Measurements from ENCODE around the gene SMYD3.

Gene SMYD3

GRCh38 chr1:246270236-246270635, 236.8 kb downstream of the SMYD3 start:
- ChIA-PET POLR2A (no interaction called here), CTCF (no interaction called here)
- TF ChIP-seq, protein P1, sequence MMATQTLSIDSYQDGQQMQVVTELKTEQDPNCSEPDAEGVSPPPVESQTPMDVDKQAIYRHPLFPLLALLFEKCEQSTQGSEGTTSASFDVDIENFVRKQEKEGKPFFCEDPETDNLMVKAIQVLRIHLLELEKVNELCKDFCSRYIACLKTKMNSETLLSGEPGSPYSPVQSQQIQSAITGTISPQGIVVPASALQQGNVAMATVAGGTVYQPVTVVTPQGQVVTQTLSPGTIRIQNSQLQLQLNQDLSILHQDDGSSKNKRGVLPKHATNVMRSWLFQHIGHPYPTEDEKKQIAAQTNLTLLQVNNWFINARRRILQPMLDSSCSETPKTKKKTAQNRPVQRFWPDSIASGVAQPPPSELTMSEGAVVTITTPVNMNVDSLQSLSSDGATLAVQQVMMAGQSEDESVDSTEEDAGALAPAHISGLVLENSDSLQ (IDR thresholded peaks at IDR 0.05): no peak
- TF ChIP-seq CTBP1 (IDR thresholded peaks at IDR 0.05; ENCODE audit: borderline replicate concordance) (no peak), FOXK2 (IDR thresholded peaks at IDR 0.05) (no peak), FOXM1 (IDR thresholded peaks at IDR 0.05; ENCODE audit: borderline replicate concordance) (no peak), NFRKB (IDR thresholded peaks at IDR 0.05) (no peak), ZNF384 (IDR thresholded peaks at IDR 0.05) (no peak), ARNT (IDR thresholded peaks at IDR 0.05) (no peak), SUZ12 (IDR thresholded peaks at IDR 0.05) (no peak), FOXA1 (IDR thresholded peaks at IDR 0.05) (no peak)
- DNase-seq (ENCODE audit: extremely low spot score): no peak

DNA sequence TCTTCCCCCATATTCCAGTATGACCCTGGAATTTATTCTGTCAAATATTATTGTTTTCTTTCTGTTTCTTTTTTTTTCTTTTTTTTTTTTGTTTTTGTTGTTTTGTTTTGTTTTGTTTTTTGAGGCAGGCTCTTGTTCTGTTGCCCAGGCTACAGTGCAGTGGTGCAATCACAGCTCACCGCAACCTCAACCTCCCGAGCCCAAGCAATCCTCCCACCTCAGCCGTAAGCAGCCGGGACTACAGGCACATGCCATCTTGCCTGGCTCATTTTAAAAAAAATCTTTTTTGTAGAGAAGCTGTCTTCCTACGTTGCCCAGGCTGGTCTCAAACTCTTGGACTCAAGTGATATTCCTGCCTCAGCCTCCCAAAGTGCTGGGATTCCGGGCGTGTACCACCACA, 237.6 kb downstream of the SMYD3 start:
- TF ChIP-seq BHLHE40 (IDR thresholded peaks at IDR 0.05; ENCODE audit: borderline replicate concordance) (no peak), CTBP1 (IDR thresholded peaks at IDR 0.05; ENCODE audit: borderline replicate concordance) (no peak), L3MBTL2 (conservative IDR thresholded peaks at IDR 0.05) (no peak), FOXM1 (IDR thresholded peaks at IDR 0.05; ENCODE audit: borderline replicate concordance) (no peak), TARDBP (IDR thresholded peaks at IDR 0.05) (no peak), ARNT (IDR thresholded peaks at IDR 0.05) (no peak), FOXK2 (IDR thresholded peaks at IDR 0.05) (no peak), FOXA1 (IDR thresholded peaks at IDR 0.05) (no peak), ZNF384 (IDR thresholded peaks at IDR 0.05) (no peak), HDGF (IDR thresholded peaks at IDR 0.05; ENCODE audit: borderline replicate concordance) (no peak), LEF1 (IDR thresholded peaks at IDR 0.05; ENCODE audit: borderline replicate concordance) (no peak), SP1 (IDR thresholded peaks at IDR 0.05) (no peak), NFRKB (IDR thresholded peaks at IDR 0.05) (no peak)
- ChIA-PET POLR2A (no interaction called here), CTCF (no interaction called here)
- no peak for DNase-seq (ENCODE audit: extremely low spot score)

GRCh38 chr1:246267896-246268295, 239.2 kb downstream of the SMYD3 start:
- no peak for TF ChIP-seq TARDBP (IDR thresholded peaks at IDR 0.05)
- TF ChIP-seq NFRKB (IDR thresholded peaks at IDR 0.05): no peak
- TF ChIP-seq FOXM1 (IDR thresholded peaks at IDR 0.05; ENCODE audit: borderline replicate concordance): no peak
- TF ChIP-seq SUZ12 (IDR thresholded peaks at IDR 0.05): no peak
- TF ChIP-seq BHLHE40 (IDR thresholded peaks at IDR 0.05; ENCODE audit: borderline replicate concordance): no peak
- TF ChIP-seq ELF4 (IDR thresholded peaks at IDR 0.05): no peak
- TF ChIP-seq ARNT (IDR thresholded peaks at IDR 0.05): no peak
- no peak for TF ChIP-seq SP1 (IDR thresholded peaks at IDR 0.05)
- no peak for TF ChIP-seq ZNF384 (IDR thresholded peaks at IDR 0.05)
- no peak for TF ChIP-seq HDGF (IDR thresholded peaks at IDR 0.05; ENCODE audit: borderline replicate concordance)
- no peak for TF ChIP-seq FOXK2 (IDR thresholded peaks at IDR 0.05)
- TF ChIP-seq, protein P1 (IDR thresholded peaks at IDR 0.05): no peak
- no peak for TF ChIP-seq LEF1 (IDR thresholded peaks at IDR 0.05; ENCODE audit: borderline replicate concordance)
- no peak for TF ChIP-seq FOXA1 (IDR thresholded peaks at IDR 0.05)
- TF ChIP-seq L3MBTL2 (conservative IDR thresholded peaks at IDR 0.05): no peak
- no peak for TF ChIP-seq CTBP1 (IDR thresholded peaks at IDR 0.05; ENCODE audit: borderline replicate concordance)
- no peak for DNase-seq (ENCODE audit: extremely low spot score)
- POLR2A ChIA-PET: no interaction called here
- CTCF ChIA-PET: no interaction called here

DNA sequence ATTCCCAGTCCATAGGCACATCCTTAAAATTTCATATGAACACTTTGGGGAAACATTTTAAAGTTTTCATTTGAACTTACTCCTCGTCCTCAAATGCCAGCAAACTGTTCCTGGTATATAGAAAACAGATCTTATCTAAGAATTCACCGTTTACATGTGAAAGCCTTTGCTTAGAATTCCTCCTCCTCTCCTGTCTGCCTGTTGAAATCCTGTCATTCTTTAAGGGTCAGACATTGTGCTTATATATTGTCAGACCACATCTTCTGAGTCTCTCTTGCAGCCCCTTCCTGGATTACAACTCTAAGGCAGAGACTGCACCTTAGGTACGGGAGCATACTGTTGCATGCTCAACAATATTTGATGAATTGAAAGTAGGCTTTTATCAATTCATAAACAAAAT, 239.7 kb downstream of the SMYD3 start:
- POLR2A ChIA-PET: no interaction called here

GRCh38 chr1:246265481-246265880, 241.6 kb downstream of the SMYD3 start:
- TF ChIP-seq BHLHE40 (IDR thresholded peaks at IDR 0.05; ENCODE audit: borderline replicate concordance): no peak
- no peak for TF ChIP-seq ARNT (IDR thresholded peaks at IDR 0.05)
- TF ChIP-seq, protein P1 (IDR thresholded peaks at IDR 0.05): no peak
- TF ChIP-seq SUZ12 (IDR thresholded peaks at IDR 0.05): no peak
- TF ChIP-seq L3MBTL2 (conservative IDR thresholded peaks at IDR 0.05): no peak
- TF ChIP-seq NFRKB (IDR thresholded peaks at IDR 0.05): no peak
- DNase-seq (ENCODE audit: extremely low spot score): no peak
- CTCF ChIA-PET: no interaction called here
- POLR2A ChIA-PET: no interaction called here

More for the DNA sequence above, 239.7 kb downstream of the SMYD3 start:
- no peak for TF ChIP-seq ELF4 (IDR thresholded peaks at IDR 0.05)
- no peak for TF ChIP-seq FOXK2 (IDR thresholded peaks at IDR 0.05)
- no peak for TF ChIP-seq L3MBTL2 (conservative IDR thresholded peaks at IDR 0.05)
- no peak for TF ChIP-seq NFRKB (IDR thresholded peaks at IDR 0.05)
- TF ChIP-seq FOXA1 (IDR thresholded peaks at IDR 0.05): no peak
- no peak for TF ChIP-seq BHLHE40 (IDR thresholded peaks at IDR 0.05; ENCODE audit: borderline replicate concordance)
- no peak for TF ChIP-seq ARNT (IDR thresholded peaks at IDR 0.05)
- TF ChIP-seq FOXM1 (IDR thresholded peaks at IDR 0.05; ENCODE audit: borderline replicate concordance): no peak
- no peak for TF ChIP-seq LEF1 (IDR thresholded peaks at IDR 0.05; ENCODE audit: borderline replicate concordance)
- TF ChIP-seq HDGF (IDR thresholded peaks at IDR 0.05; ENCODE audit: borderline replicate concordance): no peak
- TF ChIP-seq CTBP1 (IDR thresholded peaks at IDR 0.05; ENCODE audit: borderline replicate concordance): no peak
- no peak for TF ChIP-seq TARDBP (IDR thresholded peaks at IDR 0.05)
- no peak for TF ChIP-seq ZNF384 (IDR thresholded peaks at IDR 0.05)
- TF ChIP-seq SUZ12 (IDR thresholded peaks at IDR 0.05): no peak
- TF ChIP-seq SP1 (IDR thresholded peaks at IDR 0.05): no peak
- TF ChIP-seq, protein P1 (IDR thresholded peaks at IDR 0.05): no peak
- no peak for DNase-seq (ENCODE audit: extremely low spot score)
- CTCF ChIA-PET: no interaction called here

GRCh38 chr1:246262281-246262680, 244.8 kb downstream of the SMYD3 start:
- ChIA-PET POLR2A (no interaction called here), CTCF (no interaction called here)
- TF ChIP-seq ELF4 (IDR thresholded peaks at IDR 0.05): no peak
- no peak for TF ChIP-seq SUZ12 (IDR thresholded peaks at IDR 0.05)
- no peak for TF ChIP-seq HDGF (IDR thresholded peaks at IDR 0.05; ENCODE audit: borderline replicate concordance)
- no peak for TF ChIP-seq FOXK2 (IDR thresholded peaks at IDR 0.05)
- no peak for TF ChIP-seq L3MBTL2 (conservative IDR thresholded peaks at IDR 0.05)
- no peak for TF ChIP-seq ARNT (IDR thresholded peaks at IDR 0.05)
- TF ChIP-seq NFRKB (IDR thresholded peaks at IDR 0.05): no peak
- TF ChIP-seq ZNF384 (IDR thresholded peaks at IDR 0.05): no peak
- TF ChIP-seq TARDBP (IDR thresholded peaks at IDR 0.05): no peak
- no peak for TF ChIP-seq LEF1 (IDR thresholded peaks at IDR 0.05; ENCODE audit: borderline replicate concordance)
- no peak for TF ChIP-seq SP1 (IDR thresholded peaks at IDR 0.05)
- no peak for TF ChIP-seq FOXA1 (IDR thresholded peaks at IDR 0.05)
- no peak for TF ChIP-seq BHLHE40 (IDR thresholded peaks at IDR 0.05; ENCODE audit: borderline replicate concordance)
- no peak for DNase-seq (ENCODE audit: extremely low spot score)

Measured in HEK293T (cell line).